Ascending aorta (tissue), 2 donors: Measurements from ENCODE around the gene SLC1A3. TPM values are rescaled to one million over a fixed set of nuclear protein-coding genes. Genes with fewer than 3 reads are reported as not detected.
"Not testable (repeated sequence)": the region's sequence is repeated elsewhere in the genome, so short reads cannot be mapped to it uniquely, and the experiment has no call there.

ENCODE experiments used
- DNase-seq, 2 donors: peaks; one replicate each; pipeline ENCODE4 v3.0.0-alpha.2; 2019; ENCODE audit warnings: low spot score in 2 of 2
- H3K27ac ChIP-seq, 2 donors: fragments of 200-600 bp; sonication (generic); one replicate each; pipeline ENCODE4 v1.5.1; 2016 to 2017; ENCODE audit warnings: mild to moderate bottlenecking in 1 of 2
- H3K27me3 ChIP-seq: fragments of 200-600 bp; sonication (generic); one replicate; pipeline ENCODE4 v1.5.1; 2017
- H3K36me3 ChIP-seq, 2 donors: fragments of 200-600 bp; sonication (generic); one replicate each; pipeline ENCODE4 v1.5.1; 2016
- H3K4me1 ChIP-seq, 2 donors: fragments of 200-600 bp; sonication (generic); one replicate each; pipeline ENCODE4 v1.5.1; 2016 to 2017; ENCODE audit warnings: mild to moderate bottlenecking in 1 of 2
- H3K4me3 ChIP-seq, 2 donors: fragments of 200-600 bp; sonication (generic); one replicate each; pipeline ENCODE4 v1.5.1; 2016 to 2017; ENCODE audit warnings: mild to moderate bottlenecking in 1 of 2
- H3K9me3 ChIP-seq, 2 donors: fragments of 200-600 bp; sonication (generic); one replicate each; pipeline ENCODE4 v1.5.1; 2016
- CTCF ChIP-seq, 3 experiments: fragments of 200-600 bp in 2 of 3; fragments of 450-650 bp in 1 of 3; sonication (generic) in 2 of 3; IDR thresholded peaks; one replicate each; pipeline ENCODE4 v1.5.1; 2016 to 2019; ENCODE audit warnings: antibody characterized with exemption in 3 of 3, mild to moderate bottlenecking in 1 of 3, moderate library complexity in 1 of 3
- intact Hi-C: fragments of 100-400 bp; cut with DNase I; formaldehyde crosslinking; loops from one replicate; pipeline ENCODE4 v1.15.1; 2023
- total RNA-seq: library from RNA; depleted of rRNA; stranded (reverse); fragments of >200 nt; gene quantifications from one replicate; pipeline ENCODE4 v1.1.0, GENCODE V29; 2016

Gene SLC1A3
- total RNA-seq, 1 donor from 2014 or later: 3.0 TPM

DNA sequence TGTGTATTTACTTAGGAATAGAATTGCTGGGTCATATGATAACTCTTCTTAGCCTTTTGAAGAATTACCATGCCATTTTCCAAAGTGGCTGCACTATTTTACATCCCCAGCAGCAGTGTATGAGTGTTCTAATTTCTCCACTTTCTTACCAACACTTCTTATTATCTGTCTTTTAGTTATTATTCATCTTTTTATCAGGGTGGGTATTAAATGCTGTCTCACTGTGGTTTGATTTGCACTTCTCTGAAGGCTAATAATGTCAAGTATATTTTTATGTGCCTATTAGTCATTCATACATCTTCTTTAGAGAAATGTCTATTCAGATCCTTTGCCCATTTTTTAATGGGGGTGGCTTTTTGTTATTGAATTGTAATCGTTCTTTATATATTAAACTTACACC, 36.8 kb downstream of the SLC1A3 start:
- no peak for TF ChIP-seq CTCF (IDR thresholded peaks at IDR 0.05)
- Histone ChIP-seq H3K4me3 (no peak overlapping the region), H3K36me3 (no peaks in the 10 kb centered on the region), H3K27me3 (no peaks in the 10 kb centered on the region), H3K27ac (no peak overlapping the region), H3K4me1 (no peaks in the 10 kb centered on the region), H3K9me3 (no peaks in the 10 kb centered on the region)
- no peak for DNase-seq
- intact Hi-C loops: no loop called here

GRCh38 chr5:36643841-36644240, 37.4 kb downstream of the SLC1A3 start:
- H3K27ac ChIP-seq, H3K4me3 ChIP-seq, H3K9me3 ChIP-seq, H3K36me3 ChIP-seq, H3K4me1 ChIP-seq, intact Hi-C loops, DNase-seq, H3K27me3 ChIP-seq: not testable (repeated sequence)

DNA sequence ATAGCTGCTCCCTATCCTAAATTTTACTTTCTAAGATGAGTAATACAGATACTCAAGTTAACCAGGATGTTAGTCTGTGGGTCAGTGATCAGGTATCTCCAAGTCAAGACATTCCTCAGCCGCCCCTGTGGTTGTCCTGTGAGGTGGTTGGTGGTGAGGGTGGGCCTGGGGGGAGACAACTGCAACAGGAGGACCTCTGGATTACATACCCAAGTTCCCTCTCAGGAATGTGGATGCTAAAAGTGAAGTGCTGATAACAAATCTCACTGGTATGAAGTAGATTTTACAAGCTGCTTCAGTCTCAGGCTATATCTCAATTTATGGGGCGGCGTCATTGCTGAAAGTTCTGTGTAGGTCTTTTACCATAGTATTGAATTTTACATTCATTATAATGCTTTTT, 38.3 kb downstream of the SLC1A3 start:
- H3K27ac ChIP-seq: no peak overlapping the region
- H3K4me1 ChIP-seq: no peaks in the 10 kb centered on the region
- H3K27me3 ChIP-seq: no peaks in the 10 kb centered on the region
- intact Hi-C loops: no loop called here
- TF ChIP-seq CTCF (IDR thresholded peaks at IDR 0.05): no peak
- no peaks in the 10 kb centered on the region for H3K36me3 ChIP-seq
- no peaks in the 10 kb centered on the region for H3K9me3 ChIP-seq
- no peak for DNase-seq
- no peak overlapping the region for H3K4me3 ChIP-seq

- DNase-seq: no peak
- Histone ChIP-seq H3K36me3 (no peaks in the 10 kb centered on the region), H3K4me1 (no peaks in the 10 kb centered on the region), H3K27ac (no peak overlapping the region), H3K9me3 (no peaks in the 10 kb centered on the region), H3K27me3 (no peaks in the 10 kb centered on the region), H3K4me3 (no peak overlapping the region)
- intact Hi-C loops: no loop called here
- no peak for TF ChIP-seq CTCF (IDR thresholded peaks at IDR 0.05)
Observed at GRCh38 chr5:36646100-36646499, 39.7 kb downstream of the SLC1A3 start.

- Histone ChIP-seq H3K4me3 (no peak overlapping the region), H3K27me3 (no peaks in the 10 kb centered on the region), H3K36me3 (no peaks in the 10 kb centered on the region), H3K9me3 (no peaks in the 10 kb centered on the region), H3K4me1 (no peaks in the 10 kb centered on the region), H3K27ac (no peak overlapping the region)
- intact Hi-C loops: no loop called here
- no peak for DNase-seq
- TF ChIP-seq CTCF (IDR thresholded peaks at IDR 0.05): no peak
Observed at GRCh38 chr5:36646507-36647023, 40.2 kb downstream of the SLC1A3 start.

DNA sequence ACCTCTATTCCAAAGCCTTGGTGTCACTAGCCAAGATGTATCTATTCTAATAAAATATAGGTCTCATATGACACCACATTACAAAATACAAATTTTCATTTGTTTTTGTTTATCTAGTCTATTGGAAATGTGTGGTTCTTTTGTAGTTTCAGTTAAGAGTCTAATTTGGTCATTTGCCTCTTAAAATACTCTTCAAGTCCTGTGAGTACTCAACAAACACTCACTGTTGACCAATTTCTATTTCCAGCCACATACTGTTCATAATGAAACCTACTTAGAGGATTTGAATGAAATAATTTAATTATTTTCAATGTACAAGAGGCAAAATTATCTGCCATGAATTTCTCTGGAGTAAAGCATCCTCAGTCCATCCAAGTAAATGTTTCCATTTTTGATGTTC, 40.6 kb downstream of the SLC1A3 start:
- H3K9me3 ChIP-seq: no peaks in the 10 kb centered on the region
- intact Hi-C loops: no loop called here
- H3K4me3 ChIP-seq: no peak overlapping the region
- peaks cover 0 to 2% of the 10 kb centered on the region in 2 donors for H3K4me1 ChIP-seq
- DNase-seq: no peak
- no peaks in the 10 kb centered on the region for H3K36me3 ChIP-seq
- H3K27me3 ChIP-seq: no peaks in the 10 kb centered on the region
- TF ChIP-seq CTCF (IDR thresholded peaks at IDR 0.05): no peak
- no peak overlapping the region for H3K27ac ChIP-seq
